Activated CD8-positive, alpha-beta T cell treated with anti-CD3 and anti-CD28 coated beads for 36 hours (primary cell): ENCODE data around the gene FBXL19. TPM values are rescaled to one million over a fixed set of nuclear protein-coding genes. Genes with fewer than 3 reads are reported as not detected.

Experiments used
- ATAC-seq: fragments of 200-7000 bp; cut with Tn5 transposase; one replicate; pipeline ENCODE4 v1.10.0; 2021; ENCODE audit warnings: mild to moderate bottlenecking, moderate library complexity
- CTCF ChIA-PET: fragments of 350-600 bp; sonication (Branson Sonifier 250); formaldehyde crosslinking; loops from one replicate; lab custom pipeline; 2021; ENCODE audit warnings: antibody characterized with exemption; lab: Charles Lee
- POLR2A ChIA-PET: fragments of 350-600 bp; sonication (Branson Sonifier 250); formaldehyde crosslinking; loops from one replicate; lab custom pipeline; 2021; ENCODE audit warnings: antibody characterized with exemption; lab: Charles Lee
- DNase-seq: peaks from one replicate; pipeline ENCODE4 v3.0.0-alpha.2; 2020
- H3K27ac Mint-ChIP-seq: one replicate; pipeline ENCODE4 v1.8.0; 2021; ENCODE audit warnings: mild to moderate bottlenecking, mixed read lengths
- H3K27me3 Mint-ChIP-seq: one replicate; pipeline ENCODE4 v1.8.0; 2021; ENCODE audit warnings: mixed read lengths
- H3K36me3 Mint-ChIP-seq: one replicate; pipeline ENCODE4 v1.8.0; 2021; ENCODE audit warnings: low read depth, mixed read lengths
- H3K4me1 Mint-ChIP-seq: one replicate; pipeline ENCODE4 v1.8.0; 2021; ENCODE audit warnings: low read depth, mixed read lengths
- H3K4me3 Mint-ChIP-seq: one replicate; pipeline ENCODE4 v1.8.0; 2021; ENCODE audit warnings: mild to moderate bottlenecking, moderate library complexity, mixed read lengths
- H3K9me3 Mint-ChIP-seq: one replicate; pipeline ENCODE4 v1.8.0; 2021; ENCODE audit warnings: mixed read lengths
- CTCF ChIP-seq: fragments of 200-600 bp; IDR thresholded peaks from one replicate; pipeline ENCODE4 v1.8.0; 2022; ENCODE audit warnings: antibody characterized with exemption, mild to moderate bottlenecking
- intact Hi-C: fragments of 100-400 bp; cut with micrococcal nuclease; formaldehyde crosslinking; loops from one replicate; pipeline ENCODE4 v1.10.0; 2022
- total RNA-seq, 2 experiments: library from RNA; stranded (reverse); gene quantifications; one replicate each; pipeline ENCODE4 v1.2.3, GENCODE V29; 2021

The FBXL19 gene
- total RNA-seq, 2 experiments from 2014 or later, result 21.1 to 22.0 TPM

GRCh38 chr16:30912794-30913412 is 10.5 kb upstream of the FBXL19 start:
- DNase-seq (no peak), ATAC-seq (no peak)
- no peaks in the 10 kb centered on the region for H3K36me3 Mint-ChIP-seq
- no peak overlapping the region for H3K27ac Mint-ChIP-seq
- H3K4me1 Mint-ChIP-seq, result peaks cover under 1% of the 10 kb centered on the region
- POLR2A ChIA-PET, result interaction anchor here (1.5 kb wide), 1 partner anchor 68 kb away, joined by 3 read pairs; no protein-coding TSS in a partner anchor
- intact Hi-C loops, result no loop called here
- H3K4me3 Mint-ChIP-seq, result no peak overlapping the region
- H3K9me3 Mint-ChIP-seq, result no peaks in the 10 kb centered on the region
- no peak for TF ChIP-seq CTCF
- no peaks in the 10 kb centered on the region for H3K27me3 Mint-ChIP-seq
- CTCF ChIA-PET, result interaction anchor here (1.1 to 2.9 kb wide), 5 partner anchors 8 to 68 kb away, joined by 3 to 20 read pairs (median 6); no protein-coding TSS in a partner anchor

GRCh38 chr16:30914830-30915229 is 8.5 kb upstream of the FBXL19 start:
- H3K4me3 Mint-ChIP-seq, result no peak overlapping the region
- no peaks in the 10 kb centered on the region for H3K27me3 Mint-ChIP-seq
- DNase-seq (no peak), ATAC-seq (no peak)
- no peak overlapping the region for H3K27ac Mint-ChIP-seq
- no peaks in the 10 kb centered on the region for H3K36me3 Mint-ChIP-seq
- CTCF ChIA-PET, result interaction anchor here (1.7 to 2.9 kb wide), 4 partner anchors 10 to 70 kb away, joined by 5 to 20 read pairs (median 10); no protein-coding TSS in a partner anchor
- no peaks in the 10 kb centered on the region for H3K9me3 Mint-ChIP-seq
- intact Hi-C loops, result no loop called here
- H3K4me1 Mint-ChIP-seq, result no peaks in the 10 kb centered on the region
- POLR2A ChIA-PET, result interaction anchor here (1.3 kb wide), 1 partner anchor 18 kb away, joined by 3 read pairs; the partner anchor contains the start of gene CTF1
- no peak for TF ChIP-seq CTCF

GRCh38 chr16:30918614-30919013 is 4.8 kb upstream of the FBXL19 start:
- Mint-ChIP-seq H3K9me3 (no peaks in the 10 kb centered on the region), H3K27ac (no peak overlapping the region)

GRCh38 chr16:30920891-30921290 is 2.5 kb upstream of the FBXL19 start:
- Mint-ChIP-seq H3K4me1 (peaks cover 17% of the 10 kb centered on the region), H3K36me3 (no peaks in the 10 kb centered on the region), H3K4me3 (peak overlapping the region; percentile 37), H3K27ac (no peak overlapping the region), H3K9me3 (no peaks in the 10 kb centered on the region), H3K27me3 (no peaks in the 10 kb centered on the region)
- intact Hi-C loops, result loop anchor here (1.0 to 10.0 kb wide), 2 partner anchors 77 to 226 kb away; partner anchors contain the start of gene SRCAP
- no peak for ATAC-seq
- ChIA-PET CTCF (interaction anchor here (0.7 to 6.6 kb wide), 4 partner anchors 18 to 224 kb away, joined by 3 to 82 read pairs (median 4); no protein-coding TSS in a partner anchor), POLR2A (interaction anchor here (1.0 kb wide), 1 partner anchor 116 kb away, joined by 3 read pairs; no protein-coding TSS in a partner anchor)
- TF ChIP-seq CTCF, result no peak
- no peak for DNase-seq

More at GRCh38 chr16:30918614-30919013, 4.8 kb upstream of the FBXL19 start:
- intact Hi-C loops, result no loop called here
- POLR2A ChIA-PET, result no interaction called here
- Mint-ChIP-seq H3K4me1 (peaks cover 11% of the 10 kb centered on the region), H3K27me3 (no peaks in the 10 kb centered on the region), H3K36me3 (no peaks in the 10 kb centered on the region), H3K4me3 (no peak overlapping the region)
- ATAC-seq (no peak), DNase-seq (no peak)
- no peak for TF ChIP-seq CTCF
- CTCF ChIA-PET, result interaction anchor here (0.9 to 6.6 kb wide), 2 partner anchors 24 to 74 kb away, joined by 3 to 82 read pairs; no protein-coding TSS in a partner anchor

GRCh38 chr16:30921459-30921747 is 2.0 kb upstream of the FBXL19 start:
- ChIA-PET POLR2A (interaction anchor here (1.0 kb wide), 1 partner anchor 117 kb away, joined by 3 read pairs; no protein-coding TSS in a partner anchor), CTCF (interaction anchor here (0.7 to 6.6 kb wide), 4 partner anchors 19 to 225 kb away, joined by 3 to 82 read pairs (median 4); no protein-coding TSS in a partner anchor)
- Mint-ChIP-seq H3K27ac (peak overlapping the region; percentile 100), H3K36me3 (no peaks in the 10 kb centered on the region), H3K27me3 (no peaks in the 10 kb centered on the region), H3K9me3 (no peaks in the 10 kb centered on the region), H3K4me1 (peaks cover 20% of the 10 kb centered on the region), H3K4me3 (peak overlapping the region; percentile 99)
- DNase-seq, result no peak
- no peak for ATAC-seq
- no peak for TF ChIP-seq CTCF
- intact Hi-C loops, result loop anchor here (1.0 to 10.0 kb wide), 2 partner anchors 77 to 227 kb away; partner anchors contain the start of gene SRCAP
